ENCODE data around the gene NTN4.

NTN4 gene

DNA sequence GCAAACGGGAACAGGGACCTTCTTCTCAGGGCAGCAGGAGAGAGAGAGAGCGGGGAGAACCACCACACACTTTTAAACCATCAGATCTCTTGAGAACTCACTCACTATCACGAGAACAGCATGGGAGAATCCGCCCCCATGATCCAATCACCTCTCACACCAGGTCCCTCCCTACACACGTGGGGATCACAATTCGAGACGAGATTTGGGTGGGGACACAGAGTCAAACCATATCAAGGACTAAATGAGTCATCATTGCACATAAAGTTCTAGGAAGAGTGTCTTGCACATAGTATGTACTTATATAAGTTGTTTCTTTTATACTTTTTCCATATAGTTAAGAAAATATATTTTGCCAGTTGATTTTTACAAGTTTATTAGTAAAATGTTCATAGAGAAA lies 17.6 kb upstream of the NTN4 start:
- H3K27ac Mint-ChIP-seq = no peak overlapping the region
- peaks cover 15% of the 10 kb centered on the region for H3K27me3 Mint-ChIP-seq
- H3K4me1 Mint-ChIP-seq (ENCODE audit: low read depth) = no peaks in the 10 kb centered on the region
- H3K4me3 Mint-ChIP-seq = no peak overlapping the region
- no peaks in the 10 kb centered on the region for H3K36me3 Mint-ChIP-seq
- H3K9me3 Mint-ChIP-seq (ENCODE audit: low read depth) = no peaks in the 10 kb centered on the region

DNA sequence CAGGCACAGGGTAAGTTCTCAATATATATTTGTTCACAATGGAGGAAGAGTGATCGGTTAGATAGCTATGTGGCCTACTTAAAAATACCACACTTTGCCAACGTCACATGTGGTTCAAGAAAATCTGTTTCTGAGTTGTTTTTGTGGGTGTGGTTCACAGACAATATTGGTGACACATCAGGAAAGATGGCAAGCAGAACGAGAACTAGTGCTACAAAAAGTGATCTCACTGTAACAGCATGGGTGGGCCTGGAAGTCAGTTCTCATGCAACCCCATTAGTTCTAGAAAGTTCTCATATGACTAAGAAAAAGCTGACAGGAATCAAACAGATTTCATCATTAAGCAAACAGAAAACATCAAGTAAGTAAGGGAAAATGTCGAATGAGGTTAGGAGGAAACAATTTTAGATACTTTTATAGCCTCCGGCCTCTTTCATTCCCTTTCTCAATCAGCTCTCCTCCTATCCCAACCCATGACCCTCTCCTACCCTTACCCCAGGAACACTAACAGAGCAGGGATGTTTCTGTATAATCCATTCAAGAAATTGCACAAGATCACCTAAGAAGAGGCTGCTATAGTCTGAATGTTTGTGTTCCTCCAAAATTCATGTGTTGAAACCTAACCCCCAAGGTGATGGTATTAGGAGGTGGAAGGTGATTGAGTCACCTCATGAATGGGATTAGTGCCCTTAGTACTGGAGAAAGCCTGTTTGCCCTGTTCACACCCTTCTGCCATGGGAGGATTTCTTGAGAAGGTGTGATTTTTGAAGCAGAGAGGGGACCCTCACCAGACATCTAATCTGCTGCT lies 15.5 kb upstream of the NTN4 start:
- Mint-ChIP-seq H3K9me3 (ENCODE audit: low read depth) (no peaks in the 10 kb centered on the region), H3K27ac (no peak overlapping the region), H3K36me3 (no peaks in the 10 kb centered on the region), H3K4me1 (ENCODE audit: low read depth) (no peaks in the 10 kb centered on the region), H3K27me3 (peaks cover 15% of the 10 kb centered on the region), H3K4me3 (no peak overlapping the region)

GRCh38 chr12:95804291-95804690 lies 13.7 kb upstream of the NTN4 start:
- Mint-ChIP-seq H3K4me1 (ENCODE audit: low read depth) (no peaks in the 10 kb centered on the region), H3K27ac (no peak overlapping the region), H3K9me3 (ENCODE audit: low read depth) (no peaks in the 10 kb centered on the region), H3K4me3 (no peak overlapping the region), H3K36me3 (no peaks in the 10 kb centered on the region), H3K27me3 (peaks cover 10% of the 10 kb centered on the region)

GRCh38 chr12:95803817-95804216 lies 13.3 kb upstream of the NTN4 start:
- H3K4me1 Mint-ChIP-seq (ENCODE audit: low read depth) = no peaks in the 10 kb centered on the region
- H3K4me3 Mint-ChIP-seq = no peak overlapping the region
- no peaks in the 10 kb centered on the region for H3K36me3 Mint-ChIP-seq
- H3K9me3 Mint-ChIP-seq (ENCODE audit: low read depth) = no peaks in the 10 kb centered on the region
- peaks cover 8% of the 10 kb centered on the region for H3K27me3 Mint-ChIP-seq
- H3K27ac Mint-ChIP-seq = no peak overlapping the region

- Mint-ChIP-seq H3K27ac (no peak overlapping the region), H3K4me1 (ENCODE audit: low read depth) (no peaks in the 10 kb centered on the region), H3K4me3 (no peak overlapping the region), H3K9me3 (ENCODE audit: low read depth) (no peaks in the 10 kb centered on the region), H3K27me3 (peaks cover 6% of the 10 kb centered on the region), H3K36me3 (no peaks in the 10 kb centered on the region)
Observed at GRCh38 chr12:95802482-95803270, 12.1 kb upstream of the NTN4 start.

DNA sequence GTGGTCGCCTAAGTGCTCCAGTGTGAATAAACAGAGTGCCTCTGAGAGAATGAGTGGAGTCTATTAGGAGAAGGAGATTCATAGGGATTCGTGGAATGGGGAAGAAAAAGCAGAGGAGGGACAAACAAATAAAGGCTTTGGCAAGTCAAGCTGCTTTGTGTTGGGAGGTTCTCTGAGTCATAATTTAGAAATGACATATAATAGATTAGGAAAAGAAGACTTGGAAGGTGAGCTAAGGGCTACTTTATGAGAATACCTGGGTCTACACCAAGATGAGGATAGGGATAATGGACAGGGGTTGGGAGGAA lies 6.4 kb upstream of the NTN4 start:
- H3K4me3 Mint-ChIP-seq = no peak overlapping the region
- H3K4me1 Mint-ChIP-seq (ENCODE audit: low read depth) = no peaks in the 10 kb centered on the region
- H3K9me3 Mint-ChIP-seq (ENCODE audit: low read depth) = no peaks in the 10 kb centered on the region
- no peak overlapping the region for H3K27ac Mint-ChIP-seq
- H3K27me3 Mint-ChIP-seq = peaks cover 20% of the 10 kb centered on the region
- H3K36me3 Mint-ChIP-seq = no peaks in the 10 kb centered on the region

GRCh38 chr12:95796225-95796981 lies 5.8 kb upstream of the NTN4 start:
- peaks cover 1% of the 10 kb centered on the region for H3K4me1 Mint-ChIP-seq (ENCODE audit: low read depth)
- H3K27ac Mint-ChIP-seq = no peak overlapping the region
- H3K9me3 Mint-ChIP-seq (ENCODE audit: low read depth) = no peaks in the 10 kb centered on the region
- H3K27me3 Mint-ChIP-seq = peaks cover 25% of the 10 kb centered on the region
- no peak overlapping the region for H3K4me3 Mint-ChIP-seq
- no peaks in the 10 kb centered on the region for H3K36me3 Mint-ChIP-seq

DNA sequence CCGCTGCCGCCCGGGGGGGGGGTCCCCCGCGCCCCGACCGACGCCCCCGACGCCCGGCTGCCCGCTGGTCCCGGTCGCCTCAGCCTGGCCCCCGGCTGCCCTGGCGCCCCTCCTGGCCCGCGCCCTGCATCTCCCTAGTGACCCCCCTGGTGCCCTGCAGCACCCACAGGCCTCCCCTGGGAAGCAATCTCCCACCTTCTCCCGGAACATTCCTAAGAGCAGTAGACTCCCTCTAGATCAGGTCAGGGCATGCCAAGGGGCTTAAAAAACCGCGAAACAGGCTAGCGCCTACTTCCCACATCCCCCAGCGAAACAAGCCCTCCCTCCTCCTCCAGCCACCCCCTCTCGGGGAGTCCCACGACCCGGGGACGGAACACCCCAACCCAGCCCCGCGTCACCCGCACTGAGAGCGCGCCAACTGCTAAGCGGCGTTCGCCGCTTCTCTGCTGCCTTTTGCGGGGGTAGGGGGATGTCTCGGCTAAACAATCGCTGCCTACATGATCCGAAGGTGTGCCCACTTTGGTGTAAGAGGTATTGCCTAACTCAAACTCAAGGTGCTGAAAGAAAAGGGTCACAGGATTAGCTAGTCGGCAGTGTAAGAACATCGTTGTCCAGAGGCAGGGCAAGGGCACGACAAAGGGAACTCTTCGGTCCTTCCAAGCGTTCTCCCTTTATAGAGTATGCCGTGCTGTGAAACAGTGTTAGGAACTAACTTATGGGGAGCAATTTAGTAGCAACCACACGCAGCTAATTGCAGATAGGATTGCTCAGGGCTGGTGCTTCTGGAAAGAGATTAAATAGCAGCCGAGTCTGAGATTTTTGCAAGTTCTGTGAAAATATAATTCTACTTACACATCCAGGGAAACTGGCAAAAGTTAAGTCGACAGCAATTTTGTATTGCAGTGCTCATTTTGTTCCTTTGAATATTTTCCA lies 619 bp upstream of the NTN4 start:
- peaks cover 14% of the 10 kb centered on the region for H3K4me1 Mint-ChIP-seq (ENCODE audit: low read depth)
- H3K4me3 Mint-ChIP-seq = peak overlapping the region; percentile 77
- H3K36me3 Mint-ChIP-seq = no peaks in the 10 kb centered on the region
- no peak overlapping the region for H3K27ac Mint-ChIP-seq
- H3K27me3 Mint-ChIP-seq = peaks cover 40% of the 10 kb centered on the region
- H3K9me3 Mint-ChIP-seq (ENCODE audit: low read depth) = no peaks in the 10 kb centered on the region

DNA sequence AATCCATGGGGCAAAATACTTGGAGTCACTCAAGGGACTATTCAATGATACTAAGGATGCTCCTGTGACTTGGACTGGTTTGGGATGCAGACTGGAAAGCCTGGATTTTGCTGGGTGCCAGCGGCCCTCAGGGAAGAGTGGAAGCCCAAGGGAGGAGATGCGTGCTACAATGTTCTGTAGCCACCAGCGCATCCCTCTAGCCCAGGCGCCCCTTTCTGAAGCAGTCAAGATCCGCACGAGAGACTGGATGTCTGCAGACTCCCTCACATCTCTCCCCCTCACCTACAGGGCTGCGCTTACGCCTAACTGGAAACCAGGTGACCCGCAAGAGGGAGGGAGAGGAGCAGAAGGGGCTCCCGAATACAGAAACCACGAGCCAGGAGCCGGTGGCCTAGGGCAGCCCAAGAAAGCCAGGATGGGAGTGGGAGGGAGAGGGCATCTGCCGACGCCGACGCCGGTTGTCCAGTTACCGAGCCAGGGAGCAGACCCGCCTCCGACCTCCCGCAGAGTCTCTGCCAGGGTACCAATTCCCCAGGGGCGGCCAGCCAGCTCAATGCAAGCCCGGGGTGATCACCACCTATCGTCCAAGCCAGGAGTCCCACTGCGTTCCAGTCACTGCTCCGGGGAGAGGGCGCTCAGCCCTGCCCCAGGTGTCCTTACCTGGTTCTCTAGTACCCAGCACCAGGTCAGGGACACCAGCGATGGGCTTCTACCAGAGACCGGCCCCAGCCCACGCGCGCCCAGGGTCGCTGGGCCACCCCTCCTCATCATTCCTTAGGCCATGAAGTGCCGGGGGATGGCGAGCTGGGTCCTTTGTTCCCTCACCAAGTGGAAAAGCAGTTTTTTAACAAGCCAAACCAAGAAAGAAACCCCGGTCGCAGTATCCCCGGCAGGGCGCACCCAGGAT lies 1.2 kb downstream of the NTN4 start:
- peaks cover 43% of the 10 kb centered on the region for H3K27me3 Mint-ChIP-seq
- H3K9me3 Mint-ChIP-seq (ENCODE audit: low read depth) = no peaks in the 10 kb centered on the region
- peak overlapping the region; percentile 73 for H3K4me3 Mint-ChIP-seq
- H3K27ac Mint-ChIP-seq = no peak overlapping the region
- H3K4me1 Mint-ChIP-seq (ENCODE audit: low read depth) = peaks cover 14% of the 10 kb centered on the region
- H3K36me3 Mint-ChIP-seq = no peaks in the 10 kb centered on the region

- H3K36me3 Mint-ChIP-seq = no peaks in the 10 kb centered on the region
- H3K27ac Mint-ChIP-seq = no peak overlapping the region
- H3K9me3 Mint-ChIP-seq (ENCODE audit: low read depth) = no peaks in the 10 kb centered on the region
- no peak overlapping the region for H3K4me3 Mint-ChIP-seq
- peaks cover 14% of the 10 kb centered on the region for H3K4me1 Mint-ChIP-seq (ENCODE audit: low read depth)
- H3K27me3 Mint-ChIP-seq = peaks cover 42% of the 10 kb centered on the region
Observed at GRCh38 chr12:95788637-95789036, 1.9 kb downstream of the NTN4 start.

GRCh38 chr12:95787274-95787818 lies 3.2 kb downstream of the NTN4 start:
- no peaks in the 10 kb centered on the region for H3K36me3 Mint-ChIP-seq
- H3K27me3 Mint-ChIP-seq = peaks cover 37% of the 10 kb centered on the region
- H3K9me3 Mint-ChIP-seq (ENCODE audit: low read depth) = no peaks in the 10 kb centered on the region
- peaks cover 14% of the 10 kb centered on the region for H3K4me1 Mint-ChIP-seq (ENCODE audit: low read depth)
- H3K4me3 Mint-ChIP-seq = no peak overlapping the region
- no peak overlapping the region for H3K27ac Mint-ChIP-seq

DNA sequence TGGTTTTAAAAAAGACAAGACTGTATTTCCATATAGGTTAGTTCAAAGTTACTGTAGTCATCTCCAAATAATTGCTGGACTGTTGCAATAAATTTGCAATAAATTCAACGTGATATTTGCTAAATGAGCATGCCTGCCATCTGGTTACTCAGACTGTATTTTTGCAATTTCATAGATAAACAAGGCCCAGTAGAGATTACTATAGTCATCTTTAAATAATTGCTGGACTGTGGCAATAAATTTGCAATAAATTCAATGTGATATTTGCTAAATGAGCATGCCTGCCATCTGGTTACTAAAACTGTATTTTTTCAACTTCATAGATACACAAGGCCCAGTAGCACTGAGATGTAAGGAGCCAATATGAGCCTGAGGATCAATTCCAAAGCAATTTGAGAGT lies 5.6 kb downstream of the NTN4 start:
- no peak overlapping the region for H3K27ac Mint-ChIP-seq
- peaks cover 33% of the 10 kb centered on the region for H3K27me3 Mint-ChIP-seq
- no peak overlapping the region for H3K4me3 Mint-ChIP-seq

DNA sequence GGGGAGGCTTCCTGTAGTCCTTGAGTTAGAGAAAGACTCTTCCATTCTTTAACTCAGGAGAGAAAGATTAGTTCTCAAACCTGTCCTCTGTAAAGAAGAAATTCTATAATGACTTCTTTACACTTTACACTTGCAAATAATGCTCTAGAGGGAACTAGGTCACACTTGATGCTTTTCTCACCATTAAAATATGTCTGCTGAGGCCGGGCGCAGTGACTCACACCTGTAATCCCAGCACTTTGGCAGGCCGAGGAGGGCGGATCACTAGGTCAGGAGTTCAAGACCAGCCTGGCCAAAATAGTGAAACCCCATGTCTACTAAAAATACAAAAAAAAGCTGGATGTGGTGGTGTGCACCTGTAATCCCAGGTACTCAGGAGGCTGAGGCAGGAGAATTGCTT lies 6.3 kb downstream of the NTN4 start:
- Mint-ChIP-seq H3K36me3 (no peaks in the 10 kb centered on the region), H3K4me1 (ENCODE audit: low read depth) (peaks cover 3% of the 10 kb centered on the region), H3K27ac (no peak overlapping the region), H3K9me3 (ENCODE audit: low read depth) (no peaks in the 10 kb centered on the region), H3K4me3 (no peak overlapping the region), H3K27me3 (peaks cover 31% of the 10 kb centered on the region)

More for the DNA sequence above, 5.6 kb downstream of the NTN4 start:
- no peaks in the 10 kb centered on the region for H3K9me3 Mint-ChIP-seq (ENCODE audit: low read depth)
- no peaks in the 10 kb centered on the region for H3K36me3 Mint-ChIP-seq
- H3K4me1 Mint-ChIP-seq (ENCODE audit: low read depth) = peaks cover 7% of the 10 kb centered on the region
